Natural killer cell (primary cell): ENCODE data around the gene HOXA9. TPM values are rescaled to one million over a fixed set of nuclear protein-coding genes. Genes with fewer than 3 reads are reported as not detected.

Experiments
- ATAC-seq, 3 donors: fragments of 150-1000 bp in 2 of 3; fragments of 200-7000 bp in 1 of 3; cut with Tn5 transposase; 1 replicate in 1 of 3; 2 replicates in 2 of 3; pipeline ENCODE4 v1.10.0; 2021; ENCODE audit warnings: mild to moderate bottlenecking in 2 of 3, moderate library complexity in 2 of 3
- DNase-seq, 2 donors: peaks; one replicate each; pipeline versions ENCODE4 v3.0.0 to v3.0.0-alpha.2; 2013 to 2021; ENCODE audit warnings: mixed read lengths in 1 of 2
- H3K27ac ChIP-seq: one replicate; pipeline ENCODE4 v1.5.1; 2013; ENCODE audit warnings: mild to moderate bottlenecking, low read length
- H3K27me3 ChIP-seq: one replicate; pipeline ENCODE4 v1.6.1; 2013; ENCODE audit warnings: low read length; ENCODE audit not compliant: control insufficient read depth, insufficient read depth
- H3K36me3 ChIP-seq: one replicate; pipeline ENCODE4 v1.6.1; 2013; ENCODE audit warnings: low read length; ENCODE audit not compliant: control insufficient read depth, insufficient read depth
- H3K4me1 ChIP-seq: one replicate; pipeline ENCODE4 v1.6.1; 2013; ENCODE audit warnings: low read length; ENCODE audit not compliant: control insufficient read depth, insufficient read depth
- H3K4me3 ChIP-seq: one replicate; pipeline ENCODE4 v1.5.1; 2013; ENCODE audit warnings: low read length
- H3K9me3 ChIP-seq: one replicate; pipeline ENCODE4 v1.6.1; 2013; ENCODE audit warnings: low read length; ENCODE audit not compliant: control insufficient read depth, insufficient read depth
- H3K27ac Mint-ChIP-seq, 2 donors: one replicate each; pipeline ENCODE4 v1.8.0; 2022; ENCODE audit warnings: mild to moderate bottlenecking in 2 of 2, mixed read lengths in 2 of 2, moderate library complexity in 1 of 2
- H3K27me3 Mint-ChIP-seq, 2 donors: one replicate each; pipeline ENCODE4 v1.8.0; 2022; ENCODE audit warnings: low read depth in 2 of 2, mixed read lengths in 2 of 2
- H3K36me3 Mint-ChIP-seq: one replicate; pipeline ENCODE4 v1.8.0; 2022; ENCODE audit warnings: mixed read lengths
- H3K4me1 Mint-ChIP-seq, 2 donors: one replicate each; pipeline ENCODE4 v1.8.0; 2022; ENCODE audit warnings: mixed read lengths in 2 of 2
- H3K4me3 Mint-ChIP-seq: one replicate; pipeline ENCODE4 v1.8.0; 2022; ENCODE audit warnings: mild to moderate bottlenecking, moderate library complexity, mixed read lengths
- H3K9me3 Mint-ChIP-seq, 2 donors: one replicate each; pipeline ENCODE4 v1.8.0; 2022; ENCODE audit warnings: mixed read lengths in 2 of 2
- WGBS: methylation state at CpG from one replicate; pipeline ENCODE4 v1.1.7; 2013; ENCODE audit warnings: missing lambda C conversion rate; ENCODE audit not compliant: insufficient coverage; 5-methylcytosine and 5-hydroxymethylcytosine counted together
- intact Hi-C: fragments of 100-400 bp; cut with micrococcal nuclease; formaldehyde crosslinking; loops from one replicate; pipeline ENCODE4 v1.14.2; 2022
- total RNA-seq, 4 donors: library from RNA; stranded (reverse); fragments of 120-200 nt in 1 of 4; gene quantifications; one replicate each; pipeline versions ENCODE4 v1.2.3 to v1.2.4, GENCODE V29; 2013 to 2022
- TF ChIP-seq, protein P1 (sequence below): fragments of 200-600 bp; IDR thresholded peaks from one replicate; pipeline ENCODE4 v1.8.0; 2022; ENCODE audit warnings: antibody characterized with exemption

Gene HOXA9
- total RNA-seq, 3 donors from 2014 or later (not counting 1 experiment from before 2014, with no cell fraction given) = 0.39 to 4.6 (median 0.42) TPM

DNA sequence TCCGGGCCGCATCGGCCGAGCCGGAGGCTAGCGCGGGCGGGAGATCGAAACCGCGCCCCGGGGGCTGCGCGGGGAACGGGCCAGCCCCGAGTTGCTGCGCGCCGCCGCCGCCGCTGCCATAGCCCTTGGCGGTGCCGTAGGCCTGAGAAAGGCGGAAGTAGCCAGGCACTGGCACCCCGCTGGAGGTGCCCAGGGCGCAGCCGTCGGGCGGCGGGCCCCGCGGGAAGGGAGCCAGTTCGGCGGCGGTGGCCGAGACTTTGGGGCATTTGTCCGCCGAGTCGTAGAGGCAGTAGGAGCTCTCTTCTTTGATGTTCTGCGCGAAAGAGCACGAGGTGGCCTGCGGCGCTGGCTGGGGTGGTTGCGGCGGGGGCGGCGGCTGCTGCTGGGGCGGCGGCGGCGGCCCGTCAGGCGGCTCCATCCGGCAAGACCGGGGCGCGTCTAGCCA, 8.2 kb upstream of the HOXA9 start:
- Histone ChIP-seq H3K4me3 (peak overlapping the region; percentile 49), H3K27me3 (peaks cover 67% of the 10 kb centered on the region), H3K4me1 (peaks cover 48% of the 10 kb centered on the region), H3K27ac (no peak overlapping the region), H3K36me3 (no peaks in the 10 kb centered on the region), H3K9me3 (no peaks in the 10 kb centered on the region)
- Mint-ChIP-seq H3K4me3 (peak overlapping the region; percentile 40), H3K36me3 (peaks cover 18% of the 10 kb centered on the region), H3K9me3 (no peaks in the 10 kb centered on the region), H3K27me3 (peaks cover 52 to 60% of the 10 kb centered on the region in 2 donors), H3K4me1 (peaks cover 23 to 30% of the 10 kb centered on the region in 2 donors), H3K27ac (peak overlapping the region in 1 of 2 donors; percentile 9)
- ATAC-seq (peak; percentile 76 to 84 (median 80)), DNase-seq (peak; percentile 55 to 62)
- TF ChIP-seq, protein P1, sequence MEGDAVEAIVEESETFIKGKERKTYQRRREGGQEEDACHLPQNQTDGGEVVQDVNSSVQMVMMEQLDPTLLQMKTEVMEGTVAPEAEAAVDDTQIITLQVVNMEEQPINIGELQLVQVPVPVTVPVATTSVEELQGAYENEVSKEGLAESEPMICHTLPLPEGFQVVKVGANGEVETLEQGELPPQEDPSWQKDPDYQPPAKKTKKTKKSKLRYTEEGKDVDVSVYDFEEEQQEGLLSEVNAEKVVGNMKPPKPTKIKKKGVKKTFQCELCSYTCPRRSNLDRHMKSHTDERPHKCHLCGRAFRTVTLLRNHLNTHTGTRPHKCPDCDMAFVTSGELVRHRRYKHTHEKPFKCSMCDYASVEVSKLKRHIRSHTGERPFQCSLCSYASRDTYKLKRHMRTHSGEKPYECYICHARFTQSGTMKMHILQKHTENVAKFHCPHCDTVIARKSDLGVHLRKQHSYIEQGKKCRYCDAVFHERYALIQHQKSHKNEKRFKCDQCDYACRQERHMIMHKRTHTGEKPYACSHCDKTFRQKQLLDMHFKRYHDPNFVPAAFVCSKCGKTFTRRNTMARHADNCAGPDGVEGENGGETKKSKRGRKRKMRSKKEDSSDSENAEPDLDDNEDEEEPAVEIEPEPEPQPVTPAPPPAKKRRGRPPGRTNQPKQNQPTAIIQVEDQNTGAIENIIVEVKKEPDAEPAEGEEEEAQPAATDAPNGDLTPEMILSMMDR = no peak
- intact Hi-C loops = loop anchor here (2.0 kb wide), 2 partner anchors 13 to 17 kb away; partner anchors contain the start of gene HOXA7
- WGBS = under 1% methylated on average over 59 of the region's 59 CpGs

DNA sequence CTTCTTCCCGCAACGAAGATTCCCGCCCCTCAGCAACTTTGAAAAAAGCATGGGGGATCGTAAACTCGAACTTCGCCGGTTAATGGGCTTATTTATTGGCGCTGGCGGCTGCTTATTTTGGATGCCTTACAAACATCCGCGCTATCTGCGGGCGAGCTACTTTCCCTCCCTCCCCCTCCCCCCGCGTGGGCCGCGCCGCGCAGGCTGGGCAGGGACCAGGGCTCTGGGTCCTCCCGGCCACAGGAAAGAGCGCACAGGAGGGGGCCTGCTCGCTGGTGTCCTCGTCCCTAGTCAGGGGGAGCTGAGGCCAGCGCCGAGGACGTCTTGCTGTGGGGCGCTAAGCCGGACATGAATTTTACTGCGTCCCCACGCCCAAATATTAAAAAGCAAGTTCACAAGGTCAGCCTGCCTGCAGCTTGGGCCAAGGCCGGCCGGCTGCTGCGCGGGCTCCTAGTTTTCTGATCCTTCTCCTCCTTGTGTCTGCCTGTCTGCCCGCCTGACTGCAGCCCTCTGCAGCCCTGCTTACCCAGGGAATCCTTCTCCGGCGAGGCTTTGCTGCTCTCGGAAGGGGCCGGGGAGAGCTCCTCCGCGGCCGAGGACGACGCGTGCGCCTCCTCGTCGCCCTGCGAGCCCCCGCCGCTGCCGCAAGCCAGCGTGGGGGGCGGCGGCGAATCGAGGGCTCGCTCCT, 7.6 kb upstream of the HOXA9 start:
- Histone ChIP-seq H3K27me3 (peaks cover 69% of the 10 kb centered on the region), H3K4me1 (peaks cover 53% of the 10 kb centered on the region), H3K4me3 (peak overlapping the region; percentile 49), H3K9me3 (no peaks in the 10 kb centered on the region), H3K27ac (peak overlapping the region; percentile 23), H3K36me3 (no peaks in the 10 kb centered on the region)
- no peaks in the 10 kb centered on the region for H3K9me3 Mint-ChIP-seq
- TF ChIP-seq, protein P1 = no peak
- H3K36me3 Mint-ChIP-seq = peaks cover 20% of the 10 kb centered on the region
- 2% methylated on average over 58 of the region's 58 CpGs for WGBS
- peak overlapping the region; percentile 87 for H3K4me3 Mint-ChIP-seq
- H3K27me3 Mint-ChIP-seq = peaks cover 52 to 60% of the 10 kb centered on the region in 2 donors
- H3K4me1 Mint-ChIP-seq = peaks cover 26 to 32% of the 10 kb centered on the region in 2 donors
- peak overlapping the region in 1 of 2 donors; percentile 9 for H3K27ac Mint-ChIP-seq
- DNase-seq (peak in 1 of 2 donors; percentile 53), ATAC-seq (peak; percentile 11 to 43 (median 22))
- intact Hi-C loops = loop anchor here (2.0 kb wide), 2 partner anchors 14 to 16 kb away; partner anchors contain the start of gene HOXA7

DNA sequence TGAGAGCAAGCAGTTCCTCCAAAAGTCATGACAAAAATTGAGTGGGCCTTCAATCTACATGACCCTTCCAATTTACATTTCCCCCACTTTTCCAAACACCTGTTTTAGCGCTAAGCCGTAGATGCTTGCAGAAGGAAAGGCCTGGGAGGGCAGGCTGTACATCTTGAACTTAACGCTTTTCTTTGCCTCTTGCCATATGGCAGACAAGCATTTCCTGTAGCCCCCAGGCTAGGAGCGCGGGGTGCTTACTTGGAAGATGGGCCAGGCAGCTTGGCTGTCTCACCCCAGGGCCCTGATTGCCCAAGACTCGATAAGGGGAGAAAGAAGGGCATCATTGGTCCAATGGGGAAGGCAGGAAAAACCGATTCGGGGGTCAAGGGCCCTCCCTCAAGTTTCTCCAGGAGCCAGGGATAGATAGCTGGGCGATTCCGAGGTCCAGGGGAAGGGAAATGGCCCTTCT, 7.0 kb upstream of the HOXA9 start:
- peaks cover 75% of the 10 kb centered on the region for H3K27me3 ChIP-seq
- peak overlapping the region; percentile 60 to 63 for H3K27ac Mint-ChIP-seq
- H3K4me3 Mint-ChIP-seq = peak overlapping the region; percentile 87
- H3K4me1 Mint-ChIP-seq = peaks cover 26 to 35% of the 10 kb centered on the region in 2 donors
- H3K9me3 Mint-ChIP-seq = no peaks in the 10 kb centered on the region
- peak overlapping the region; percentile 23 for H3K27ac ChIP-seq
- H3K4me1 ChIP-seq = peaks cover 57% of the 10 kb centered on the region
- no peak for ATAC-seq
- DNase-seq = peak; percentile 15 to 28
- peak overlapping the region; percentile 49 for H3K4me3 ChIP-seq
- H3K36me3 Mint-ChIP-seq = peaks cover 20% of the 10 kb centered on the region
- TF ChIP-seq, protein P1 = no peak
- WGBS = 16% methylated on average over 10 of the region's 10 CpGs
- intact Hi-C loops = loop anchor here (2.0 kb wide), 2 partner anchors 14 to 16 kb away; partner anchors contain the start of gene HOXA7
- no peaks in the 10 kb centered on the region for H3K36me3 ChIP-seq
- peaks cover 52 to 60% of the 10 kb centered on the region in 2 donors for H3K27me3 Mint-ChIP-seq
- no peaks in the 10 kb centered on the region for H3K9me3 ChIP-seq
